GM18502 (cell line): Measurements from ENCODE around the gene ARRB1.
"Not testable (repeated sequence)": the region's sequence is repeated elsewhere in the genome, so short reads cannot be mapped to it uniquely, and the experiment has no call there.

Experiments used
- ATAC-seq: cut with Tn5 transposase; IDR thresholded peaks from one replicate; pipeline ENCODE4 v1.9.1; 2021; ENCODE audit warnings: mild to moderate bottlenecking; ENCODE audit not compliant: unreplicated experiment, poor library complexity

Gene ARRB1

GRCh38 chr11:75344761-75345454, 6.6 kb downstream of the ARRB1 start:
- no peak for ATAC-seq

DNA sequence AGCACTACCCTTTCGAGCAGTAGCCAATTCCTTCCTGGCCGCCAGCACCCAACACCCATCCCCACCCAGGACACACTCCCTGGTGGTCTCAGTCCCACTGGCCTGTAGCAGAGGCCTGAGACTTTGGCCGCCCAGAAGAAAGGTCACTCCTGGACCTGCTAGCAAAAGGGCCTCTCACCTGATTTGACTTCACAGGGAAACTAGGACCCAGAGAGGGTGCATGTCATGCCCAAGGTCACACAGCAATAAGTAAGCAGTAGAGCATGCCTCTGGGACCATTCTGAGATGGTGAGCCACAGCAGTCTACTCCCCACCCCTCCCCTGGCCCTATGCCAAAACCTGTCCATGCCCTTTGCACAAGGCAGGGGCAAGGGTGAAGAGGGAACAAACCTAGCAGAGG, 7.3 kb downstream of the ARRB1 start:
- ATAC-seq = no peak

DNA sequence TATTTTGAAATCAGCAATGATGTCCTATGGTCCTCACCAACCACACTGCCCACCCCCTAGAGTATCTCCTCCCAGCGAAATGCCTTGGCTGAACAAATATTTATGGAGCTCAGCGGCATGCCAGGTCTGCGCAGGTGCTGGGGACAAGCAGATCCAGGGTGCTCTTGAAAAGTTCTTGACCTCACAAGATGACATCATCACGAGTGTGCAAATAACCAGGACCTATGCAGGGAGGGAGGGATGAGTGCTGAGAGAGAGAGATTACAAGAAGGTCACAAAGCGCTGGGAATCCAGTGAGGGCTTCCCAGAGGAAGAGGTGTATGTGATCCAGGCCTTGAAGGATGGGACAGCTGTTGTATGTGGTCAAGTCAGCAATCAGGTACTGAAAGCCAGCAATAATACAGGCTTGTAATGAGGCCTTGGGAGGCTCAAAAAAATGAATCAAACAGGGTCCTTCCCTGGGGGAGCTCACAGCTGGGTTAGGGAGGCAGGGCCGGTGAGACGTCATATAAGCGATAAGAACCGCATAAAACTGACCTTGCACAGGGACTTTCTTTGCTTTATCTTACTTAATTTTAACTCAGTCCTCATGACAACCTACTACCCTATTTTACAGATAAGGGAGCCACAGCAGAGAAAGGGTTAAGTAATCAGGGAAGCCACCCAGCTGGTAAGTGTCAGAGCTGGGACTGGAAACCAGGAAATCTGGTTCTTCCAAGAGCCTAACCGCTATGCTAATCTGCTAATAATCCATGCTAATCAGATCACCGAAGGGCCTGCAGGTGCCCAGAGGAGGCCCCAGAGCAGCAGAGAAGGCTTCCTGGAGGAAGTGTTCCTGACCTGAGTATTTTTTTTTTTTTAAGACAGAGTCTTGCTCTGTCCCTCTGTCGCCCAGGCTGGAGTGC, 8.2 kb downstream of the ARRB1 start:
- no peak for ATAC-seq

DNA sequence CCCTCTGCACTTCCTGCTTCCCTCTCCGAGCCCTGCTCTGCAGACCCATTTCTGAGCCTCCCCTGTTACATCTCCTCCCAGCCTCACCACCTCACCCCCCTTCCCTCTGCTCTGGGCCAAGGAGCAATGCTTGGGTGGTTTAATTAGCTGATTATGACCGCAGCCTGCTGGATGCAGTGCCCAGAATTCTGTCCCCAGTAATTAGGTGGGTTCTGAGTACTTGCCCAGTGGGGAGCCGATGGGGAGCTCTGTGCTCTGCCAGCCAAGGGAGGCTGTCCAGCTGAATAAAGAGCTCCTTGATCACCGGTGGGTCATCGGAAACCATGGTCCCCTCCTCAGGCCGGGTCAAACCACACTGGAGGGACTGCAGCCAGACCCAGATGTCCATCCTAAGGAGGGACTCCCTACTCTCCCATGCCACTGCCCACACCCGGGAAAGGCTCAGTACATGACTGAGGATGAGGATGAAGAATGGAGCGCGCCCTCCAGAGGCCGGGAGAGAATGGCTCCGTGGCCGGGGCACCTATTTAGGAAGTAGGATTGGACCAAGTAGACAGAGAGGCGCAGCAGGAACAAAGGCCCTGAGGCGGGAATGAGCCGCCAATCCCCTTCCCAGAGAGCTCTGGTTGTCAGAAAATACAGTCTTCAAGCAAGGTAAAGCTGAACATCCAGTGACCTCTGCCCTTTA, 9.1 kb downstream of the ARRB1 start:
- no peak for ATAC-seq

DNA sequence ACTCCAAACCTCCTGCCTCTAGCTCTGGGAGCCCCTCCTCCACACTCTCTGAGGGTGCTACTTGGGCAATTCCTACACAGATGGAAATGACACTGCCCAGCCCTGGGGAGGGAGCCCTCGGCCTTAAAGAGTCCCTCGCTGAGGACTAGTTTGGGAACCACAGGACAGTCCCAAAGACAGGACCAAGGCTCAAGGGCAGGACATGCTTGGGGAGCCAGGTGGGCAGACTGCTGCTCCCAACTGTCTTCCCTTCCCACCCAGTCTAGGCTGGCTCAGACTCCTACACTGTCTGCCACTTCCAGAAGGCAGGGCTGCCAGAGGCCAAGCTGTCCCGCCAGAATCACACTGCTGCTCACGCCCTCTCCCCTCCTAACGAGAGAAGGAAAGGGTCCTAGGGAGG, 9.8 kb downstream of the ARRB1 start:
- ATAC-seq = no peak

GRCh38 chr11:75339685-75340409, 11.6 kb downstream of the ARRB1 start:
- ATAC-seq = peak; percentile 33

DNA sequence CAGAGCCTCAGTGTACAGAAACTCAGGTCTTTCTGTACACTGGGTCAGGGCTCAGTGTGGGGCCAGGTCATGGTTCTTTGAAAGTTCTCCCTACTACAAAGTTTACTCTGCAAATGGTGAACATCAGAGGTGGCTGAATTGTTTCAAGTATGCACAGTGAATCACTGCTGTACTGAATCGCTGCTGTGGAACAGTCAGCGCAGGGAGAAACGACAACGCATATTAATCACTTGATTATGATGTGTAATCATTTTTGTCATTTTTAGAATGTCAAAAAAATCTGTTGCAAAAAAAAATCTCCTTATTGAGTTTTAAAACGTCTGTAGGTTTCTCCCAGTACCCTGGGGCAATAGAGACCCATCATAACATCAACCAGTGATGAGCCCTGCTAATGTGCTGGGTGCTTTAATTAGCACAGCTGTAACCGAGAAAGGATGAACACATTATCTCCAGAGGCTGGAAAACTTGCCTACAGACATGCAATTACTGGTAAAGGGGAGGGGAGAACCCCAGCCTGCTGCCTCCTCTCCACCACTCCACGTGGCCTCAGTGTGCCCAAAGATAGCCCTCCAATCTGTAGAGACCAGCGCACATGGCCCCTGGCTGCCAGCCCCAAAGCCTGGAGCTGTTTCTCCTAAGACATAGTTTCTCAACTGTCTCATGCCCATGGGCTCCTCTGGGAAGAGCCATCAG, 12.8 kb downstream of the ARRB1 start:
- ATAC-seq = no peak

DNA sequence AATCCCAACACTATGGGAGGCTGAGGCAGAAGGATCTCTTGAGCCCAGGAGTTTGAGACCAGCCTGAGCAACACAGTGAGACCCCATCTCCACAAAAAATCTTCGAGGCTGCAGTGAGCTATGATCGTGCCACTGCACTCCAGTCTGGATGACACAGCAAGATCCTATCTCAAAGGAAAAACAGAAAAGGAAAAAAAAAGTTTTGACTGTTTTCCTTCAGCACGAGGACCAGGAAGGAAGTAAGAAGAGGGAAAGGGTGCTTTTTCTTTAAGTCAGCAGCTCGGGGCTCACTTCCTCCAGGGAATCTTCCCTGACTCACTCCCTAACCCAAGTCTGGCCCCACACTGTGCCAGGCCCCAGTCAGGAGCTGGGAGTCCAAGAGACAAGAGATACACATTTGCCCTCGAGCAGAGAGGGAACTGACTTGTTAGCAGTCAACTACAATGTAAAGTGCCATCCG, 14.2 kb downstream of the ARRB1 start:
- ATAC-seq = no peak

- no peak for ATAC-seq
Measured at GRCh38 chr11:75334976-75335375, 16.5 kb downstream of the ARRB1 start.

- no peak for ATAC-seq
Measured at GRCh38 chr11:75334402-75334891, 17.0 kb downstream of the ARRB1 start.

GRCh38 chr11:75333807-75334140, 17.7 kb downstream of the ARRB1 start:
- no peak for ATAC-seq

DNA sequence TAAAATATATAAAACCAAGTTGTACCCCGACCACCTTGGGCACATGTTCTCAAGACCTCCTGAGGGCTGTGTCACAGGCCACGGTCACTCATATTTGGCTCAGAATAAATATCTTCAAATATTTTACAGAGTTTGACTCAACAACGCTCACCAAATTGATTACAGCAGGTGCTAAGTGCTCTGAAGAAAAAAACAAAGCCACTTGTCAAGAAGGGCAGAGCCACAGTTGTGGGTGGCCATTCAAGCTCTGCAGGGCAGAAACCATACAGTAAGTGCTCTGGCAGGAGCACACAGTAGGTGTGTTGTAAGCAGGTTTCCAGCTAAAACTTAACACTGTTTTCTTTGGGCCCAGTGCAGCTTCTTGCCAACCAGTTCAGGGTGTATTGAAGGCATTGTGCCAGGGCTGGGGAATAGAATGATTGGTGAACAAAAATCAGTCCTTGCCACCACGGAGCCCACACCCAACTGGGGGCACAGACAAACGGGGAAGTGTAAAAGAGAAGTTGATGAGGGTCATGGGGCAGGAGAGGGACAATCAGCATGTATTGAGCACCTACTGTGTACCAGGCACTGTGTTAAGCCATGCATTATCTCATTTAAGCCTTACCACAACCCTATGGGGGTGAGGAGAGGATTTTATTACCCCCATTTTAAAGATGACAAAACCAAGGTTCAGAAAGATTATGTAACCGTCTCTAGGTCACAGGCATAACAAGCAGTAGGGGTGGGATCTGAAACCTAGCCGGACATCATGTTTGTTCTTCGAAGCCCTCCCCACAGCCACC, 18.2 kb downstream of the ARRB1 start:
- ATAC-seq = no peak

DNA sequence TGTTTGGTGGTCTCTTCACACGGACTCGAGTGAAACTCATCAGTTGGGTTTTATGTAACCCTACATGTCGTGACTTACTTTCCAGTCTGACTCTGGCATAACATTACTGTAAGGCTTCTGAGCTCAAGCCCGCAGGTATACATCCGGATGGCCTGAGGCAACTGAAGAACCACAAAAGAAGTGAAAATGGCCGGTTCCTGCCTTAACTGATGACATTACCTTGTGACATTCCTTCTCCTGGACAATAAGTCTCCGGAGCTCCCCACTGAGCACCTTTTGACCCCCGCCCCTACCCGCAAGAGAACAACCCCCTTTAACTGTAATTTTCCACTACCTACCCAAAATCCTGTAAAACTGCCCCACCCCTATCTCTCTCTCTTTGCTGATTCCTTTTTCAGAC, 19.7 kb downstream of the ARRB1 start:
- ATAC-seq = not testable (repeated sequence)

- ATAC-seq = not testable (repeated sequence)
Measured at GRCh38 chr11:75331304-75331703, 20.2 kb downstream of the ARRB1 start.

DNA sequence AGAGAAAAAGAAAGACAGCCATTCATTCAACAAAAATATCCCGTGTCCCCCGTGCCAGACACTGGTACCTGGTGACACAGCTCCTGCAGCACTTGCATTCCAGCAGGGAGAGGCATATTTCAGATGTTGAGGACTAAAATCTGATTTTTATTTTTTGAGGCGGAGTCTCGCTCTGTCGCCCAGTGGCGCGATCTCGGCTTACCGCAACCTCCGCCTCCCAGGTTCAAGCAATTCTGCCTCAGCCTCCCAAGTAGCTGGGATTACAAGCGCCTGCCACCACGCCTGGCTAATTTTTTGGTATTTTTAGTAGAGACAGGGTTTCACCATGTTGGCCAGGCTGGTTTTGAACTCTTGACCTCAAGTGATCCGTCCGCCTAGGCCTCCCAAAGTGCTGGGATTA, 20.6 kb downstream of the ARRB1 start:
- not testable (repeated sequence) for ATAC-seq

- ATAC-seq = no peak
Measured at GRCh38 chr11:75330291-75330690, 21.2 kb downstream of the ARRB1 start.

DNA sequence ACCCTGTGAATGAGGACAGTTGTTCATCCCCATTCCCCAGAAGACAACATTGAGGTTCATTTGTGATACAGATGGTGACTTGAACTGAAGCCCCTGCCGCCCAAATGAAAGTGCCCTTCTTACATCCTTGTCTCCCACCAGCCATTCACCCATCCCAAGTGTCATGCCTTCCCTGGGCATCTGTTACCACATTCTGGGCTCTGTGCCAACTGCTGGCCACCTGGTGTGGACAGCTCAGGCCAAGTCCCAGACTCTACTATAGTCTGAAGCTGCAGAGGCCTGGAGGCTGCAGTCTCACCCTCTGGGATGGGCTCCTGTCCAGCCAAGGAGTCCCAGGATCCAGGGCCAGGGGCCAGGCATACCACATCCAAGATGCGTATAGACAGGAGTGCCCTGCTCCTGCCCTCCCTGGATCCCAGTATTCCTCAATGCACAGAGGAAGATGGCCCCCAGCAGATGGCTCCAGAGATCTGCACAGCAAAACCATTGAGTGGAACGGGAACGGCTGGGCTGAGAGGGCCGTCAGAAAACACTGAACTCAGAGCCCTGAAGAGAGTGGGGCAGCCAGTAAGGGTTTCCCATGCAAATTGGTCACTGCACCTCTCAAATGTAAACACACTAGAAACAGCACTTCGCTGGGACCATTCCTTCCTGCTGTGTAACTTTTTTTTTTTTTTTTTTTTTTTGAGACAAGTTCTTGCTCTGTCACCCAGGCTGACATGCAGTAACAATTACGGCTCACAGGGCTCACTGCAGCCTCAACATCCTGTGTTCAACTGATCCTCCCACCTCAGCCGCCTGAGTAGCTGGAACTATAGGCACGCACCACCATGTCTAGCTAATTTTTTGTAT, 22.8 kb downstream of the ARRB1 start:
- peak; percentile 60 for ATAC-seq

DNA sequence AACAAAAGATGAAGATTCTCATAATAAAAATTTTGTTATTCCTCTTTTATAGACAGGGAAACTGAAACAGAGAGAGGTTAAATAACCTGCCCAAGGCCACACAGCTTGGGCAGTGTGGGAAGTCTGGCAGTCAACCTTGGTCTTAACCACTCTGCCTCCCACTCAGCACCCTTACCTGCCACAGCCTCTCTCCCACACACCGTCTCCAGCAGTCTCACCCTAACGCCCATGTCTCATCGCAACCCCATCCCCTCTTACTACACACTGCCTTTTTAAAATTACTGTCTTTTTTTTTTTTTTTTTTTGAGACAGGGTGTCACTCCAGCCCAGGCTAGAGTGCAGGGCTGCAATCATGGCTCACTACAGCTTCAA, 25.0 kb downstream of the ARRB1 start:
- ATAC-seq = no peak
